ES-I3 (cell line): ENCODE measurements around the gene MORC4.

Experiments
- H3K36me3 ChIP-seq: 2 replicates; pipeline ENCODE4 v1.6.1; 2013; ENCODE audit warnings: mild to moderate bottlenecking, low read length, control low read depth, moderate library complexity; ENCODE audit not compliant: insufficient read depth
- H3K4me1 ChIP-seq: 2 replicates; pipeline ENCODE4 v1.6.1; 2013; ENCODE audit warnings: mild to moderate bottlenecking, control low read depth, low read length; ENCODE audit not compliant: insufficient read depth
- H3K9ac ChIP-seq: 2 replicates; pipeline ENCODE4 v1.6.1; 2013; ENCODE audit warnings: low read depth, mild to moderate bottlenecking, low read length, moderate library complexity
- H3K9me3 ChIP-seq: 2 replicates; pipeline ENCODE4 v1.6.1; 2013; ENCODE audit warnings: mild to moderate bottlenecking, low read length, moderate library complexity; ENCODE audit not compliant: control insufficient read depth, insufficient read depth

The MORC4 gene

DNA sequence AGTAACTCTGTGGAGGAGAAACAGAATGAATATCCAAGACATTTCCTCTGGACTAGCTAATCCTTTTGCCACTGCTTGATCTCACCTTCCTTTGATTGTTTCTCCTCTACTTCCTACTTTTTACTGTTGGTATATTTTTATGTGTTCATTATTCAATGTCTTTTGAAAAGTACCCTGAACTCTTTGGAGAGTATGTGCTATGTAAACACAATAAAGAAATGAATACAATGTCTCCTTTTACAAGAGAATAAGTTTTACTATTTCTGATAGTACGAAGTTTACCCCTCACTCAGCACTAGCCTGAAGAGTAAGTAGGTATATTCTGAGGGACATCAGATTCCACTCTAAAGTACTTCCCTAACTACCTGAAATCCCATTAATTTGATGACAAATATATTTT is 59.9 kb downstream of the MORC4 start:
- H3K9ac ChIP-seq, result no peak overlapping the region
- H3K36me3 ChIP-seq, result peaks cover 10% of the 10 kb centered on the region; the same call in 1 of the 2 replicates
- no peaks in the 10 kb centered on the region; the same call in 1 of the 2 replicates for H3K9me3 ChIP-seq
- no peaks in the 10 kb centered on the region for H3K4me1 ChIP-seq

DNA sequence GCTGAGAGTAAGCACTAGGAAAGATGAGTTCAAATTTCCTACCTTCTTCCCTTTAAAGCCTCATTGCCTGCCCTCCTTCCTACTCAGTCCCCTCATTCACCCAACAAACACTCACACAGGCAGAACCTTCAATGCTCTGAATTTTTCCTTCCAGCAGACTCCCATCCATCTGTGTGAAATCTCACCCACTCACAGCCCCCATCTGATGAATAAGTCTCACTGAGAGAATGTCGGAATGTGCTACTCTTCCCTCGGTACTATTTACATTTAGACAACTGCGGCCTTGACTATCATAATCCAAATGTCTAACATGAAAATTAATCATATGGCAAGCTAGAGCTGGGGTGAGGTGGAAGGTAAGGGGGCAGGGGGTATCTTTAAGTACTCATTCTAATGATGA is 60.4 kb downstream of the MORC4 start:
- H3K36me3 ChIP-seq, result peaks cover 10% of the 10 kb centered on the region; the same call in 1 of the 2 replicates

DNA sequence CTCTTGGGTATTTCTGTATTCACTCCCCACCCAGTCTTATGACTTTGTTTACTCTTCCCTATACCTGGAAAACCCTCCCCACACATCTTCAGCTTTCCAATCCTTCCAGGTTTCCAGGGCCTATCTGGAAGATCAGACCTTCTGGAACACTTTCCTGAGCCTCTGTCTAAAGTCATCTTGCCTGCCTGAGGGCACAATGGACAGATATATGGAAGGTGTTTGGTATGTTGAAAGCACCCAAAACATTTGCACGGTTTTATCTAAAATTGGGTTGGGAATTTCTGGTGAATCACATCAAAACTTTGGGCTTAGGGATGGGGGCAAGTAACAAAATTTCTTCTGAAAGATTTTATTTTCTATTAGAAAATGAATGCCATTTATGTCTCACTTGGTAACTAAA is 63.8 kb downstream of the MORC4 start:
- H3K9ac ChIP-seq, result no peak overlapping the region
- H3K36me3 ChIP-seq, result no peaks in the 10 kb centered on the region; the same call in 1 of the 2 replicates
- no peaks in the 10 kb centered on the region; the same call in 1 of the 2 replicates for H3K9me3 ChIP-seq
- no peaks in the 10 kb centered on the region; the same call in 1 of the 2 replicates for H3K4me1 ChIP-seq

More for the DNA sequence above, 60.4 kb downstream of the MORC4 start:
- H3K4me1 ChIP-seq, result no peaks in the 10 kb centered on the region
- H3K9ac ChIP-seq, result no peak overlapping the region
- H3K9me3 ChIP-seq, result no peaks in the 10 kb centered on the region; the same call in 1 of the 2 replicates

DNA sequence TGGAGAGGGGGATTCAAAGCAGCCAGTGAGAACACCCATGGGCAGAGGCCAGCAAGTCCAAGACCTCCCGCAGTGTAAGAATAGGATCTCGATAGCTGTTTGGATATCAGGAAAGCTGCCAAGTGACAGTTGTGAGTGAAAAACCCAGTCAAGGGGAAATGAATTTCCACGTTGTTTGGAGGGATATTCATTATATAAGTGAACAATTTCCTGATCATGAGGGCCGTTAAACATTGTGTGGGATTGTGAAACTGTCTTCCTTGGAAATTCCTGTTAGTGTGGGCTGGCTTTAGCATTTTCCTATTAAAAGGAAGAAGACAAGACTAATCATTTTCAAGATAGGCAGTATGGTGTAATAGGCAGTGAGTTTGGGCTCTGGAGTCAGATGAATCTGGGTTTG is 64.8 kb downstream of the MORC4 start:
- Histone ChIP-seq H3K4me1 (no peaks in the 10 kb centered on the region; the same call in 1 of the 2 replicates), H3K9ac (no peak overlapping the region), H3K36me3 (no peaks in the 10 kb centered on the region; the same call in 1 of the 2 replicates), H3K9me3 (no peaks in the 10 kb centered on the region; the same call in 1 of the 2 replicates)

DNA sequence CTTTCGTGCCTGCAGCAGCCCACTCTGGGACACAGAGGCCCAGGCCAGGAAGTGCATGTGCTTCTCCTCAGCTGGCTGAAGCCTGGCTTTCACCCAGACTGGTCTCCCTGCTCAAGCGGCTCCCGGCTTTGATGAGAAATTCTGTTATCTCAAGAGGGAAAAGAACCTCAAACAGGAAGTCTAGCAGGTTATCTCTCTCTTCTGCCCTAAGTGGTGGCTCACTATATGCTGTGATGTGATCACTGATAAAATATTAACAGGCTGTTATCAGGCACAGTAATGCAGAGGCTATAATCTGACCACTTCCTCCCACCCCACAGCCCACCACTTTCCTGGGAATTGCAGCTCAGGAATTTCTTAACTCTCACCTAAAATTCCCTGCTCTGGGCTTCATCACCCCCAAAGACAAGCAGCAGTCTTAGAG is 66.5 kb downstream of the MORC4 start:
- H3K9me3 ChIP-seq, result no peaks in the 10 kb centered on the region
- H3K36me3 ChIP-seq, result no peaks in the 10 kb centered on the region; the same call in 1 of the 2 replicates
- H3K9ac ChIP-seq, result no peak overlapping the region
- no peaks in the 10 kb centered on the region; the same call in 1 of the 2 replicates for H3K4me1 ChIP-seq

DNA sequence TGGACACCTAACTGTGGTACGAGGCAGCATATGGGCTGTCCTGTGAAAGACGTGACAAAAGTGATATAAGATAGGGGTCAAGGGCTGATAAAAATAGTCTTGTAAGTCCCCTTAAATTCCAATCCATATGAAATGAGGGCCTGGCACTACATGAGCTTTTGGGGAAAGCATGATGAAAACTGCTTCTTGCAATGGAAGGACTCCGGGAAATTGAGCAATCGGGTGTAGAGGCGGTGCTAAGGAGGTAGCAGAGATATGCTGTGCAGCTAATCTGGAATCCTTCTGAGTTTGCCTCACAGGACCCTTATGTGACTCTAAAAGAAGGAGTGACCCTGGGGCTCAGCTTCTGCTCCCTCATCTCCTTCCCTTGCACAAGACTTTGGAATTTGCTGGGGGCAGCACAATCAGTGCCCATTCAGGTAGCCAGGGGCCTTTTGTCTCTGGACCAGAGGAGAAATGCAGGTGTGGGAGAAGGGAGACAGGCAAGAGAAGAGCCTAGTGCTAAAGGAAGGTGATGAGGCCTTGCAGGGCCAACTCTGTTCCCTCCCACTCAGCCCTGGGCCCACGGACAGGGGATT is 67.0 kb downstream of the MORC4 start:
- no peak overlapping the region for H3K9ac ChIP-seq
- H3K4me1 ChIP-seq, result no peaks in the 10 kb centered on the region; the same call in 1 of the 2 replicates
- no peaks in the 10 kb centered on the region for H3K36me3 ChIP-seq
- H3K9me3 ChIP-seq, result no peaks in the 10 kb centered on the region

DNA sequence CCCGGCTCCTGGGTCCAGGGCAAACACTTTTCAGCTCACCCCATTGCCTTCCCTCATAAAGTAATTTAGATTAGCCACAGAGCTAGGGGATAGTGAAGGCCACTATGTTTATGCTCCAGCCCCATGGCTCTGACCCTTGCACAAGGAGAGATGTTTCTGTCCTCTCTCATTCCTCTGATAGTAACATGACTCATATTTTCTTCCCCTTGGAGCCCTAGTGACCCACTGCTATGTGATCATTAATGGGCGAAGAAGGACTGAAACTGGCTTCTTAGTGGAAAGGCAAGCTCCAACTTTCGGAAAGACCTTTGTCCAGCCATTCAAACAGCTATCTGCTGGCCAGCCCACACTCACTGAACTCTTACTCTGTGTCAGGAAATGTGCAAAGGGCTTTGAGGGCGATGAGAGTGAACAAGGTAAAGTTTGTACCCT is 67.5 kb downstream of the MORC4 start:
- no peak overlapping the region for H3K9ac ChIP-seq
- H3K36me3 ChIP-seq, result no peaks in the 10 kb centered on the region
- H3K9me3 ChIP-seq, result no peaks in the 10 kb centered on the region
- no peaks in the 10 kb centered on the region; the same call in 1 of the 2 replicates for H3K4me1 ChIP-seq

DNA sequence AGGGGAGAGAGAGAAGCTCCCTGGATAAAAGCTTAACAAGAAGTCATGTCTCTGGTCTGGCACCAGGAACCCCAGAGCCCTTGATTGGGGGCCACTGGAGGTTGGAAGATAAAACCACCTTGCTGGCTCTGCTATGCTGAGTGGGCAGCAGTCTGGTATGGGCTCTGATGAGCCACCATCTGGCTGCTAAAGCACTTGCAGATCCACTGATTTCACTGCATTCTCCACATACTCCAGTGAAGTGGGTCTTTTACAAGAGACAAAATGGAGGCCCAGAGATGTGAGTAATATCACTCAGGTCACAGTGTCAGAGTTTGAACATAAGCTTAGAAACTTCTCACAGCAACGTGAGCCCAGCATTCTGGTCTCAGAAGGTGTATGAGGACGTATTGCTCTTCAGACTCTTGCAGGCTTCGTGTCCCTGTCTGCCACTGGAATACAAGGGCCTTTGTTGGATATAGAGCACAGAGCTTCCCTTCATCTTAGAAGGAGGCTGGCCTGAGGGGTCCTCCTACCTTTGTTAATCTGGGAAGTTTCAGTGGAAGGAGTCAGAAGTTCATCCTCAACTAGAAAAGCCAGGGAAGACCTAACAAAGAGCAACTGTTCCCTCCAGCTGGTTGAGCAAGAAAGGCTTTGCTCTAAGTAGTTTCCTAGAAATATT is 68.1 kb downstream of the MORC4 start:
- H3K9ac ChIP-seq, result no peak overlapping the region
- H3K4me1 ChIP-seq, result no peaks in the 10 kb centered on the region; the same call in 1 of the 2 replicates
- no peaks in the 10 kb centered on the region for H3K36me3 ChIP-seq
- no peaks in the 10 kb centered on the region for H3K9me3 ChIP-seq

DNA sequence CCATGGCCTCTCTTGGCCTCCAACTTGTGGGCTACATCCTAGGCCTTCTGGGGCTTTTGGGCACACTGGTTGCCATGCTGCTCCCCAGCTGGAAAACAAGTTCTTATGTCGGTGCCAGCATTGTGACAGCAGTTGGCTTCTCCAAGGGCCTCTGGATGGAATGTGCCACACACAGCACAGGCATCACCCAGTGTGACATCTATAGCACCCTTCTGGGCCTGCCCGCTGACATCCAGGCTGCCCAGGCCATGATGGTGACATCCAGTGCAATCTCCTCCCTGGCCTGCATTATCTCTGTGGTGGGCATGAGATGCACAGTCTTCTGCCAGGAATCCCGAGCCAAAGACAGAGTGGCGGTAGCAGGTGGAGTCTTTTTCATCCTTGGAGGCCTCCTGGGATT is 71.8 kb downstream of the MORC4 start:
- no peaks in the 10 kb centered on the region for H3K9me3 ChIP-seq
- H3K9ac ChIP-seq, result no peak overlapping the region
- no peaks in the 10 kb centered on the region; the same call in 1 of the 2 replicates for H3K4me1 ChIP-seq
- no peaks in the 10 kb centered on the region for H3K36me3 ChIP-seq

DNA sequence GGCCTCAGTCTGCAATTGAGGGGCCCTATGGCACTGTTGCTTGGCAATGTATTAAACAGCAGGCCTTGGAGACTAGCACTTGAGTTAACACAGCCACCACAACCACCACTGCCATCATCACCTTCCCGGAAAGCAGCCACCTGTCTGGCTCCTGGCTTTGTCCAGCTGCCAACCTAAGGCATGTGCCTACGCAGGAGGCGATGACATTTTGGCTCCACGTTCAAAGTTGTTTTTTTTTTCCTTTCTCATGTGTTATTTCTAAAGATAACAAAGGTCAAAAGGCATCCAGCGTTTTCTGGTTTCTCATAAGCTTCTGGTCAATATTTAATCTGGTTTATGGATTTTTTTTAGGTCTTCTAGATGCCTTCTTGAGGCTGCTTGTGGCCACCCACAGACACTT is 72.3 kb downstream of the MORC4 start:
- H3K4me1 ChIP-seq, result no peaks in the 10 kb centered on the region
- H3K36me3 ChIP-seq, result no peaks in the 10 kb centered on the region
- no peak overlapping the region for H3K9ac ChIP-seq
- no peaks in the 10 kb centered on the region for H3K9me3 ChIP-seq

DNA sequence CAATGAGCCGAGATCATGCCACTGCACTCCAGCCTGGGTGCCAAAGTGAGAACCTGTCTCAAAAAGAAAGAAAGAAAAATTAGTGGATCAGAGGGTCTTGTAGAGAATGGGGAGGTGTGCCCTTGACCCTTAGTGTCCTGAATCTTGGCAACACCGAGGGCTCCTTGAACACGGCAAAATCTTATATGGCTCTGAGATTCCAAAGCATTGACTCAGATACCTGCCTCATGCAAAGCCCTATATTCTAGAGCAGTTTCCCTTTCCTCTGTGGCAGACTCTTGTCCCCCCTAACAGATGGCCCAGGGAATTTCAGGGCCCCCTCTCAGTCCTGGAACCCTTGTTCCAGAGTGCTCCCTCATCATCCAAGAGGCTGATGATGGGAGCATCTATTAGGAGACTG is 73.0 kb downstream of the MORC4 start:
- no peaks in the 10 kb centered on the region for H3K4me1 ChIP-seq
- no peak overlapping the region for H3K9ac ChIP-seq
- no peaks in the 10 kb centered on the region for H3K9me3 ChIP-seq
- no peaks in the 10 kb centered on the region for H3K36me3 ChIP-seq

DNA sequence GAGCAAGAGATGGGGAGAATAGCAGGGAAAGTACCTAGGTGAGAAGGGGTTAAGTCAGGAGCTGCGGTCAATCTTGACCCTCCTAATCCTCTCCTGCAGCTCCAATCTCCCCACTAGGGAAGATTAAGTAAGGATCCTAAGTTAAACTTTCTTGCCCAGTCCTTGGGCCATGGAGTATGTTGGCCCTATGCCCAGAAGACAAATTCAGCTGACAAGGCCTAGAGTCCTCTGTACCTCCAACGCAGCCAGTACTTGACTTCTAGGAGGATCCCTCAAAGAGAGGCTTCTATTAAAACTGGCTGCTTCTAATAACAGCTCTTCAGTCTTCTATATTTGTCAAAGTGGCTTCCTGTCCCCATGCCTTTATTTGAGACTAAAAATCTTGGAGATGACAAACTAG is 78.4 kb downstream of the MORC4 start:
- no peak overlapping the region for H3K9ac ChIP-seq
- peaks cover 15% of the 10 kb centered on the region for H3K4me1 ChIP-seq
- H3K36me3 ChIP-seq, result no peaks in the 10 kb centered on the region
- no peaks in the 10 kb centered on the region for H3K9me3 ChIP-seq

DNA sequence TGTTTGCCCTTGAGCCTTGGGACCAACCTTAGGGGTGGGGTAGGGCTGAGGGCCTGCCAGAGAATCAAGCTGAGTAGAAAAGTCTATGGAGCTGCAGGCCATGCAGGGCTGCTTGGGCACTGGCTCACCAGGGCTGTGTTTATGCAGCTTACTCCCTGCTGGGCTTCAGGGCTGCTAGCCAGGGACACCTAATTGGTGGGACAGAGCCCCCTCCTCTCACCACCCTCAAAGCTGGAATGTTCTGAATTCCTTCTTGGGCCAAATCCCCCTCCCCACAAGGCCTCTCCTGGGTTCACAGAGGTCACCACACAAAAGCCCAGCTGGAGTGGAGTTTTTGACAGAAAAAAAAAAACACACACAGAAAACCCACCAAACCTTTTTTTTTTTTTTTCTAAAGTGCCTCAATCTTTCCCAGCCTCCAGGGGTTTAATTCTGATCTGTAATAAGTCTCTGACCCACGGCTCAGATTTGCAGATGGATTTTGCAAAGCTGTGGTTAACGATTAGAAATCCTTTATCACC is 80.0 kb downstream of the MORC4 start, which contains the start of gene CLDN2:
CLDN2 (plus strand) TSS at position 471 of the 521 bp plus-strand sequence. CDS start 7,827 bp downstream, outside the sequence.
- H3K9me3 ChIP-seq, result no peaks in the 10 kb centered on the region
- peak within 1 kb of the TSS; percentile 8; the same call in 1 of the 2 replicates for H3K9ac ChIP-seq
- H3K4me1 ChIP-seq, result peaks cover 15% of the 10 kb centered on the region
- H3K36me3 ChIP-seq, result no peaks in the 10 kb centered on the region

DNA sequence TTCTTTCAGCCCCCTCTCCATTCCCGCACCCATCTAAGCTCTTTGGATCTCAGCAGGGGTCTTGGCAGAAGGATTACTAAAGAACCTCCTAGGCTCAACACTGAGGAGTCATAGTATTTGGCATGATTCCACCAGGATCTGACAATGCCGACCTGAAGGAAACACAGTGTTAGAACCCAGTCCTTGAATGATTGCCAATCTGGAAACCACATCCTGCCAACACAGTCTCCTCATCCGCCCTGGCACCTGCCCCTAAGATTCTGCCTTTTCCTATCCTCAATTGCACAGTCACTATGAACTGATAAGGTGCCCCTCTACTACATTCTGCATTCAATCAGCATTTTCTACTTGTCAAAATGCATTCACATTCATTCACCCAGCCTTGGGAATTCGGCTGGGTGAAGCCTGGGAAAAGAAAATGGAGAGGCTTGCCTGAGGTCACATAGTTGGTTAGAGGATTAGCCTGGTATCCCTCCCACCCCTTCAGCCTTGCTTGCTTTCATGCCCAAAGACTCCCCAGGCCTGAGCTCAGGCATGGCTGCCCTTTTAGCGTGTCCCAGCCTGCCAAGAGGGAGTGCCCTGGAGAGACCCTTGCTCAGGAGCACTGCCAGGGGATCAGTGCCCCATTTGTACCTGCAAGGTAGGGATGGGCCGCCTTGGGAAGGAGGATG is 82.0 kb downstream of the MORC4 start:
- peaks cover 15% of the 10 kb centered on the region for H3K4me1 ChIP-seq
- H3K36me3 ChIP-seq, result no peaks in the 10 kb centered on the region
- no peaks in the 10 kb centered on the region for H3K9me3 ChIP-seq
- H3K9ac ChIP-seq, result no peak overlapping the region
